ENCODE results near the gene FAM168B.

DNA sequence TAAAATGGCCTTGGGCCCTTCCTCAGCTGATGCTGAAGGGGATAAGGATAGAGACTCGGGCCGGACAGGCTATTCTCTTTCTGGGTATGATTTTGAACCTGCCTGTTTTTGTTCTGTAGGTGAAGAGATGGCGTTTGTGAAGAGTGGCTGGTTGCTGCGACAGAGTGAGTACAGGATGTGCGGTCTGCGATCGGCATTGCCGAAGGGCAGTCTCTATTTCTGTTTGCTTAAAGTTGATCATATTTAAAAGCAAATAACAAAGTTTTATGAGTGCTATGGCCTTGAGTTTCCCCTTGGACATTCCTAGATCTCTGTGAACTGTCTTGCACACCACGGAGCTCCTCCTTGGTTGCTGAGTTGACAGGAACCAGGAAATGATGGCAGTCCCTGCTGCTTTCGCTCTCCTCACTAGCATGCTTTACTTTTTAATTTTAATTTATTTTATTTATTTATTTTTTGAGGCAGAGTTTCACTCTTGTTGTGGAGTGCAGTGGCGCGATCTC lies 27.6 kb upstream of the FAM168B start:
- TF ChIP-seq, protein P1, sequence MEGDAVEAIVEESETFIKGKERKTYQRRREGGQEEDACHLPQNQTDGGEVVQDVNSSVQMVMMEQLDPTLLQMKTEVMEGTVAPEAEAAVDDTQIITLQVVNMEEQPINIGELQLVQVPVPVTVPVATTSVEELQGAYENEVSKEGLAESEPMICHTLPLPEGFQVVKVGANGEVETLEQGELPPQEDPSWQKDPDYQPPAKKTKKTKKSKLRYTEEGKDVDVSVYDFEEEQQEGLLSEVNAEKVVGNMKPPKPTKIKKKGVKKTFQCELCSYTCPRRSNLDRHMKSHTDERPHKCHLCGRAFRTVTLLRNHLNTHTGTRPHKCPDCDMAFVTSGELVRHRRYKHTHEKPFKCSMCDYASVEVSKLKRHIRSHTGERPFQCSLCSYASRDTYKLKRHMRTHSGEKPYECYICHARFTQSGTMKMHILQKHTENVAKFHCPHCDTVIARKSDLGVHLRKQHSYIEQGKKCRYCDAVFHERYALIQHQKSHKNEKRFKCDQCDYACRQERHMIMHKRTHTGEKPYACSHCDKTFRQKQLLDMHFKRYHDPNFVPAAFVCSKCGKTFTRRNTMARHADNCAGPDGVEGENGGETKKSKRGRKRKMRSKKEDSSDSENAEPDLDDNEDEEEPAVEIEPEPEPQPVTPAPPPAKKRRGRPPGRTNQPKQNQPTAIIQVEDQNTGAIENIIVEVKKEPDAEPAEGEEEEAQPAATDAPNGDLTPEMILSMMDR (conservative IDR thresholded peaks at IDR 0.05): no peak
- no peak for TF ChIP-seq ZFX (IDR thresholded peaks at IDR 0.05)
